ENCODE measurements around the gene FASN.

FASN gene

GRCh38 chr17:82094931-82095776, 2.9 kb downstream of the FASN start:
- H3K4me3 ChIP-seq (ENCODE audit: low read length in 2 of 2): no peak overlapping the region
- H3K36me3 ChIP-seq (ENCODE audit: control insufficient read depth in 2 of 2, insufficient read depth in 2 of 2, low read length in 2 of 2): peaks cover 25 to 31% of the 10 kb centered on the region in 2 donors
- no peak overlapping the region for H3K9ac ChIP-seq (ENCODE audit: low read depth in 1 of 2, low read length in 2 of 2)
- H3K4me1 ChIP-seq (ENCODE audit: control insufficient read depth in 2 of 2, insufficient read depth in 2 of 2, low read length in 2 of 2): peaks cover 17 to 22% of the 10 kb centered on the region in 2 donors
- no peaks in the 10 kb centered on the region for H3K27me3 ChIP-seq (ENCODE audit: control insufficient read depth in 2 of 2, insufficient read depth in 2 of 2, low read length in 2 of 2)
- no peak overlapping the region for H3K27ac ChIP-seq (ENCODE audit: low read depth in 2 of 2, low read length in 2 of 2)
- H3K9me3 ChIP-seq (ENCODE audit: control insufficient read depth in 2 of 2, low read length in 2 of 2): no peaks in the 10 kb centered on the region

GRCh38 chr17:82092995-82093751, 4.9 kb downstream of the FASN start:
- Histone ChIP-seq H3K27ac (ENCODE audit: low read depth in 2 of 2, low read length in 2 of 2) (no peak overlapping the region), H3K27me3 (ENCODE audit: control insufficient read depth in 2 of 2, insufficient read depth in 2 of 2, low read length in 2 of 2) (no peaks in the 10 kb centered on the region), H3K4me3 (ENCODE audit: low read length in 2 of 2) (no peak overlapping the region)

GRCh38 chr17:82092628-82092994, 5.4 kb downstream of the FASN start:
- H3K9ac ChIP-seq (ENCODE audit: low read depth in 1 of 2, low read length in 2 of 2): no peak overlapping the region
- H3K4me3 ChIP-seq (ENCODE audit: low read length in 2 of 2): no peak overlapping the region
- no peaks in the 10 kb centered on the region for H3K9me3 ChIP-seq (ENCODE audit: control insufficient read depth in 2 of 2, low read length in 2 of 2)
- peaks cover 9 to 12% of the 10 kb centered on the region in 2 donors for H3K4me1 ChIP-seq (ENCODE audit: control insufficient read depth in 2 of 2, insufficient read depth in 2 of 2, low read length in 2 of 2)
- peaks cover 37 to 52% of the 10 kb centered on the region in 2 donors for H3K36me3 ChIP-seq (ENCODE audit: control insufficient read depth in 2 of 2, insufficient read depth in 2 of 2, low read length in 2 of 2)
- H3K27me3 ChIP-seq (ENCODE audit: control insufficient read depth in 2 of 2, insufficient read depth in 2 of 2, low read length in 2 of 2): no peaks in the 10 kb centered on the region
- no peak overlapping the region for H3K27ac ChIP-seq (ENCODE audit: low read depth in 2 of 2, low read length in 2 of 2)

More at GRCh38 chr17:82092995-82093751, 4.9 kb downstream of the FASN start:
- Histone ChIP-seq H3K9ac (ENCODE audit: low read depth in 1 of 2, low read length in 2 of 2) (no peak overlapping the region), H3K9me3 (ENCODE audit: control insufficient read depth in 2 of 2, low read length in 2 of 2) (no peaks in the 10 kb centered on the region), H3K36me3 (ENCODE audit: control insufficient read depth in 2 of 2, insufficient read depth in 2 of 2, low read length in 2 of 2) (peaks cover 35 to 46% of the 10 kb centered on the region in 2 donors), H3K4me1 (ENCODE audit: control insufficient read depth in 2 of 2, insufficient read depth in 2 of 2, low read length in 2 of 2) (peaks cover 9 to 12% of the 10 kb centered on the region in 2 donors)

- peaks cover 41 to 56% of the 10 kb centered on the region in 2 donors for H3K36me3 ChIP-seq (ENCODE audit: control insufficient read depth in 2 of 2, insufficient read depth in 2 of 2, low read length in 2 of 2)
- no peaks in the 10 kb centered on the region for H3K27me3 ChIP-seq (ENCODE audit: control insufficient read depth in 2 of 2, insufficient read depth in 2 of 2, low read length in 2 of 2)
- H3K9ac ChIP-seq (ENCODE audit: low read depth in 1 of 2, low read length in 2 of 2): no peak overlapping the region
- H3K4me3 ChIP-seq (ENCODE audit: low read length in 2 of 2): no peak overlapping the region
- no peaks in the 10 kb centered on the region for H3K9me3 ChIP-seq (ENCODE audit: control insufficient read depth in 2 of 2, low read length in 2 of 2)
- peaks cover 7 to 8% of the 10 kb centered on the region in 2 donors for H3K4me1 ChIP-seq (ENCODE audit: control insufficient read depth in 2 of 2, insufficient read depth in 2 of 2, low read length in 2 of 2)
- no peak overlapping the region for H3K27ac ChIP-seq (ENCODE audit: low read depth in 2 of 2, low read length in 2 of 2)
These were observed 5.9 kb downstream of the FASN start for GRCh38 chr17:82092094-82092586.

GRCh38 chr17:82091264-82092066, 6.6 kb downstream of the FASN start:
- H3K27ac ChIP-seq (ENCODE audit: low read depth in 2 of 2, low read length in 2 of 2): no peak overlapping the region
- H3K27me3 ChIP-seq (ENCODE audit: control insufficient read depth in 2 of 2, insufficient read depth in 2 of 2, low read length in 2 of 2): no peaks in the 10 kb centered on the region
- H3K36me3 ChIP-seq (ENCODE audit: control insufficient read depth in 2 of 2, insufficient read depth in 2 of 2, low read length in 2 of 2): peaks cover 46 to 62% of the 10 kb centered on the region in 2 donors
- H3K9me3 ChIP-seq (ENCODE audit: control insufficient read depth in 2 of 2, low read length in 2 of 2): no peaks in the 10 kb centered on the region
- no peak overlapping the region for H3K4me3 ChIP-seq (ENCODE audit: low read length in 2 of 2)
- H3K9ac ChIP-seq (ENCODE audit: low read depth in 1 of 2, low read length in 2 of 2): no peak overlapping the region
- peaks cover under 1 to 2% of the 10 kb centered on the region in 2 donors for H3K4me1 ChIP-seq (ENCODE audit: control insufficient read depth in 2 of 2, insufficient read depth in 2 of 2, low read length in 2 of 2)

GRCh38 chr17:82090549-82091263, 7.3 kb downstream of the FASN start:
- no peak overlapping the region for H3K4me3 ChIP-seq (ENCODE audit: low read length in 2 of 2)
- peaks cover 48 to 69% of the 10 kb centered on the region in 2 donors for H3K36me3 ChIP-seq (ENCODE audit: control insufficient read depth in 2 of 2, insufficient read depth in 2 of 2, low read length in 2 of 2)
- no peak overlapping the region for H3K9ac ChIP-seq (ENCODE audit: low read depth in 1 of 2, low read length in 2 of 2)
- no peaks in the 10 kb centered on the region for H3K9me3 ChIP-seq (ENCODE audit: control insufficient read depth in 2 of 2, low read length in 2 of 2)
- H3K27me3 ChIP-seq (ENCODE audit: control insufficient read depth in 2 of 2, insufficient read depth in 2 of 2, low read length in 2 of 2): no peaks in the 10 kb centered on the region
- no peak overlapping the region for H3K27ac ChIP-seq (ENCODE audit: low read depth in 2 of 2, low read length in 2 of 2)
- H3K4me1 ChIP-seq (ENCODE audit: control insufficient read depth in 2 of 2, insufficient read depth in 2 of 2, low read length in 2 of 2): no peaks in the 10 kb centered on the region

GRCh38 chr17:82089723-82090548, 8.1 kb downstream of the FASN start:
- Histone ChIP-seq H3K4me1 (ENCODE audit: control insufficient read depth in 2 of 2, insufficient read depth in 2 of 2, low read length in 2 of 2) (no peaks in the 10 kb centered on the region), H3K27ac (ENCODE audit: low read depth in 2 of 2, low read length in 2 of 2) (no peak overlapping the region), H3K27me3 (ENCODE audit: control insufficient read depth in 2 of 2, insufficient read depth in 2 of 2, low read length in 2 of 2) (no peaks in the 10 kb centered on the region), H3K4me3 (ENCODE audit: low read length in 2 of 2) (no peak overlapping the region), H3K9ac (ENCODE audit: low read depth in 1 of 2, low read length in 2 of 2) (no peak overlapping the region), H3K36me3 (ENCODE audit: control insufficient read depth in 2 of 2, insufficient read depth in 2 of 2, low read length in 2 of 2) (peaks cover 49 to 72% of the 10 kb centered on the region in 2 donors), H3K9me3 (ENCODE audit: control insufficient read depth in 2 of 2, low read length in 2 of 2) (no peaks in the 10 kb centered on the region)

GRCh38 chr17:82088838-82089722, 9.0 kb downstream of the FASN start:
- H3K27ac ChIP-seq (ENCODE audit: low read depth in 2 of 2, low read length in 2 of 2): no peak overlapping the region
- peaks cover 46 to 80% of the 10 kb centered on the region in 2 donors for H3K36me3 ChIP-seq (ENCODE audit: control insufficient read depth in 2 of 2, insufficient read depth in 2 of 2, low read length in 2 of 2)
- H3K4me3 ChIP-seq (ENCODE audit: low read length in 2 of 2): no peak overlapping the region
- H3K9me3 ChIP-seq (ENCODE audit: control insufficient read depth in 2 of 2, low read length in 2 of 2): no peaks in the 10 kb centered on the region
- H3K27me3 ChIP-seq (ENCODE audit: control insufficient read depth in 2 of 2, insufficient read depth in 2 of 2, low read length in 2 of 2): no peaks in the 10 kb centered on the region
- no peaks in the 10 kb centered on the region for H3K4me1 ChIP-seq (ENCODE audit: control insufficient read depth in 2 of 2, insufficient read depth in 2 of 2, low read length in 2 of 2)
- no peak overlapping the region for H3K9ac ChIP-seq (ENCODE audit: low read depth in 1 of 2, low read length in 2 of 2)

Data from mucosa of rectum (tissue), 2 donors.